GOT3 (cell line): Measurements from ENCODE around the gene RNF149.
"Not testable (repeated sequence)": the region's sequence is repeated elsewhere in the genome, so short reads cannot be mapped to it uniquely, and the experiment has no call there.

Source experiments
- DNase-seq: peaks from one replicate; lab custom pipeline; 2025; ENCODE audit warnings: mixed read lengths; lab: John Stamatoyannopoulos, UW

Gene RNF149, protein sequence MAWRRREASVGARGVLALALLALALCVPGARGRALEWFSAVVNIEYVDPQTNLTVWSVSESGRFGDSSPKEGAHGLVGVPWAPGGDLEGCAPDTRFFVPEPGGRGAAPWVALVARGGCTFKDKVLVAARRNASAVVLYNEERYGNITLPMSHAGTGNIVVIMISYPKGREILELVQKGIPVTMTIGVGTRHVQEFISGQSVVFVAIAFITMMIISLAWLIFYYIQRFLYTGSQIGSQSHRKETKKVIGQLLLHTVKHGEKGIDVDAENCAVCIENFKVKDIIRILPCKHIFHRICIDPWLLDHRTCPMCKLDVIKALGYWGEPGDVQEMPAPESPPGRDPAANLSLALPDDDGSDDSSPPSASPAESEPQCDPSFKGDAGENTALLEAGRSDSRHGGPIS

DNA sequence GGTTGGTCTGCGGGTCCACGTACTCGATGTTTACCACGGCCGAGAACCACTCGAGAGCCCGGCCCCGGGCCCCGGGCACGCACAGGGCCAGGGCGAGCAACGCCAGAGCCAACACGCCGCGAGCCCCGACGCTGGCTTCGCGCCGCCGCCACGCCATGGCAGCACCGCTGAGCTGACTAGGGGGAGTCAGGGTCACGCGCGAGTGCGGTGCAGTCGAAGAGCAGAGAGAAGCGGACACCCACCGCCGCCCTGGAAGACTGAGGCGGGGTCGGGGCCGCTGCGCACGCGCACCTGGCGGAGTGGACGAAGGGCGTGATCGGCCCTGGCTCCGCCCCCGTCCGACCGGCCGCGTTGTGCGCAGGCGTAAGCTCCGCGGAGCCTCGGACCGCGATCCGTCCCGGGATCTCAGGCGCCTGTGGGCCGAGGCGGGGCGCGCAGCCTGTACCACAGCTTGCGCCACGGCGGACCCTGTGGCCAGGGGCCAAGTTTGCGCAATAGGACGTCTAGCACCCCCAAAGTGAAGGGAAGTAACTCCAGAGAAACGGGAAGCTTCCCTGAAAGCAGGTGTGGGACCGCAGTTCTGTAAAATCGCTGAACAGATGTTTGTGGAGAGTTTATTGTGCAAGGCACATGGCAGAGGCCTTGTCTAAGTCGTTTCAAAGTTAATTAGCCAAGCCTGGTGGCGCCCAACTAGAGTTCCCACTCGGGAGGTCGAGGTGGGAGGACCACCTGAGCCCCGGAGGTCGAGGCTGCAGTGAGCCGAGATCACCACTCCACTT is at the start of gene RNF149:
Gene RNF149, minus strand, starts transcription at position 270 of the 779 bp plus-strand sequence. Its CDS starts 113 bp downstream, at position 157.
- peak; percentile 72 for DNase-seq

DNA sequence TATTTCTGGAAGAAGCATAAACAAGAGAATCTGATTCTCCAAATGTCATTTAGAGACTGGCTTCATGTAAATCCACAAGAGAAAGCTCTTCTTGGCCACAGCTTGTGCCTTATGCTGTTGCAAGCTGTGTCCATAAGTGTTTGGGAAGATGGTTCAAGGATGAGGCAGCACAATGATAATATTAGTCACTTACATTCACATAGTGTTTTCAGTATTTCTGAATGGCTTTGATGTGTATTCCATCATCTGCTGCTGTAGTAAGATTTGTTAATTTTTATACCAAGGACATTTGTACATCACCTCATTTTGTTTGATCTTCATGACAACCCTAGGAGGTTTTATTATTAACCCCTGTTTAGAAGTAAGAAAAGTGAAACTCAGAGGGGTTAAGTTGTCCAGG is 48.9 kb upstream of the RNF149 start:
- DNase-seq = no peak

DNA sequence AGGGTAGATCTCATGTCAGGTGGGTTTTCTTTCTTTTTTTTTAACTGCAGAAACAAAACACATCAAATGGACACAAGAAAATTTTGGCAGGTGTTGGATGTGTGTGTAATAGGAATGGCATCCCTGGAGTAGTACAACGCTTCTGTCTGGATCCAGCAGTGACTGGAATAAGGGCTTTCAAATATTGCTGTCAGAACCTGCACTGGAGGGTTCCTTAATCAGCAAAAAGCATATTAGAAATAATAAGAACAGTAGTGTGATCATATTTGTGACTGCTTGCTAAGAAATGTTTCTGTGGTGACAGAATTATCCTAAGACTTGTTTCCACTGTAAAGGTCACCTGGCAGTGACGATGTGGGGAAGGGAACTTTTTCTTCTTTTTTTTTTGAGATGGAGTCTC is 48.0 kb upstream of the RNF149 start:
- no peak for DNase-seq

DNA sequence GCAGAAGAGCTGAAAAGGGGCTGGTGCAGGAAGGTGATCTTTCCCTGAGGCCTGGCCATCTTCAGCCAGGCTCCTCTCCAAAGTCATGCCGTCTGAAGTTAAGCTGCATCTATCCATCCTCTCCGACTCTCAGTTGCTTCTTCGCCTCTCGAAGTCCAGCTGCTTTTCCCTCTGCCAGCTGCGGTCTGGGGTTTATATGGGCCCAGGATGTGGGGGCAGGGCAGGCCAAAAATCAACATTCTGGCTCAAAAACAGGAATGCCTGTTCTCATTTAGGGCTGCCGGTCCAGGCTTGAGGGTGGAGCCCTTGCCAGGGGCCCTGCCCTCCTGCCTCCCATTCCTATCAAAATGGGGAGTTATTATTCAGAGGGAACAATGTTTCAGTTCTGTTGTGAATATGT is 47.6 kb upstream of the RNF149 start:
- DNase-seq = no peak

DNA sequence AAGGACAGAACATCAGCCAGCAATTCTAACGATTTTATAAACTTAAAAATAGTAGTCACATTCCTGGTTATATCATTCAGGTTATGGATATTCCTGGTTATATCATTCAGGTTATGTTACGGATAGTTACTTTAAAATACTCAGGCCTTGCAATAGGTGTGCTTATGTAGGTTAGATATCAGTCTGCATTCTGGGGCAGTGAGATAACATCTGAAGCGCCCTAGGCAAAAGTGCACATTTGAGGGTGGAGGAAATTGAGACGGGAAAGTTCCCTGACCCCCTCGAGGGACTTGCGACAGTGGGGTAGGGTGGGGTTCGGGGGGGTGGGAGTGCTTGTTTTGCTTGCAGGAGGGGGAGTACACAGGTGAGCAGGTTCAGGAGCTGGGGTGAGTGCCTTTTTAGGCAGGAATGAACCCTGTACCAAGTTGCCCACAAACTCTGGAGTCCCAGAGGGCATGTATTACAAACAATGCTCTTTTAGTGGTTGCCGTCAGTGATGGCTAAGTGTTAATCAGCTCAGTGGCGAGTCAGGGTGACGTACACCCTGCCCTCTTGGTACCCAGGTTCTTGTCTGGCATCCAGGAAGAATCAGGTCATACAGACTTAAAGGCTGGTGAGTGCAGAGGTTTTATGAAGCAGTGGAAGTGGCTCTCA is 47.0 kb upstream of the RNF149 start:
- no peak for DNase-seq

DNA sequence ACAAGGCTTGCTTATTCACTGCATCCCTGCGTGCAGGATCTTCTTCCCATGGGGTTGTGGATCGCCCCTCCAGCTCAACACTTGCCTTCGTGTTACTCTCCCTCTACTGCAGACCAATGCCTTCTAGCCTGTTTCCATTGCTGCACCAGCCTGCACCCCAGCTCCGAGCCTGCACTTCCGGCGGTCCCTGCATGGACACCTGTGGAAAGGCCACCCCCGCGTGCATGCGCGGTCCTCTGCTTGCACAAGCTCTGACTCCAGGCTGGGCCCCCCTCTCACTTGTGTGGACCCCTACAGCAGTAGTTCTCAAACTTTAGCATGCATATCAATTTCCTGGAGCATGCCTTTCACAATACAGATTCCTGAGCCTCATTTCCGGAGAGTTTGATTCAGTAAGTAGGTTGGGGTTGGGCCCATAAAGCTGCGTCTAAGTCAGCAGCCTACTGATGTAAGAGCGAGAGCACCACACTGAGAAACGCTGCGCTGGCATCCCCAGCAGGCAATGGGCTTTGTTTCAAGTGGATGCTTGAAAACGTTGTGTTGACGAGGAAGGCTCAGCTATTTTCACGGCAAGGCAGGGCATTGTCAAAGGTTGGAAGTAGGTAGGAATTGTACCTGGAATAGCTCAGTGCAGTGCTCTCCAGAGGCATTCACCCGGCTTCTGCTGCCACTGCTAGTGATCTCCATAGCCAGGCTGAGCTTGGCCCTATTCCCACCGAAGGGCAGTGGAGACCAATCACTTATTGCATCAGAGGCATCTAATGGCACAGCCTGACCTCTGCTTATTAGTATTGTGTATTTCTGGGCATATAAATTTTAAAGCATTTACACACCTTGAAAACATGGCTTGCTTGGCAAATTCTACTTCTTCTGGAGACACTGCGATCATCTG is 46.2 kb upstream of the RNF149 start:
- DNase-seq = no peak

DNA sequence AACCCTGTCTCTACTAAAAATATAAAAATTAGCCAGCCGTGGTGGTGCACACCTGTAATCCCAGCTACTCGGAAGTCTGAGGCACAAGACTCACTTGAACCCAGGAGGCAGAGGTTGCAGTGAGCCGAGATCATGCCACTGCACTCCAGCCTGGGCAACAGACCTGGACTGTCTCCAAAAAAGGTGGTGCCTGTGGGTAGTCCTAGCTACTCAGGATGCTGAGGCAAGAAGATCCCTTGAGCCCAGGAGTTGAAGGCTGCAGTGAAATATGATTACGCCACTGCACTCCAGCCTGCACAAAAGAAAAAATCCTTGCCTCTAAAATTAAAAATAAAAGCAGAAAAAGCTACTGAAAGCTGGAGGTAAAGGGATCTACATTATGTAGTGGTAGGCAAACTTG is 44.1 kb upstream of the RNF149 start:
- DNase-seq = not testable (repeated sequence)

DNA sequence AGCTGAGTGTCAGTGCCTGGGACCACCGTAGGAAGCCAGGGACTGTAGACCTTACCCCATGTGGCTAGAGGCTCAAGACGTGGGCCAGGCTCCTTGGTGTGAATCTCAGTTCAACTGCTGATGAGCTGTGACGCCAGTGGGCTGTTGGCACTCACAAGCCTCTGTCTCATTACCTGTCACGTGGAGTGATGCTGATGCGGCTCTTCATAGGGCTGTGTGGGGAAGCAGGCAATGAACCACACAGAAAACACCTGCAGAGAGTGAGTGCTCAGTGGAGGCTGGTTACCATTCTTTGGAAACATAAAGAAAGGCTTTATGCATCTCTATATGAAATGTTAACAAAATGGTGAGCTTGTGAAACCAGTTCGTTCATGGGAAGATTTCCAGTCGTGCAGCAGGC is 42.7 kb upstream of the RNF149 start:
- DNase-seq = no peak

DNA sequence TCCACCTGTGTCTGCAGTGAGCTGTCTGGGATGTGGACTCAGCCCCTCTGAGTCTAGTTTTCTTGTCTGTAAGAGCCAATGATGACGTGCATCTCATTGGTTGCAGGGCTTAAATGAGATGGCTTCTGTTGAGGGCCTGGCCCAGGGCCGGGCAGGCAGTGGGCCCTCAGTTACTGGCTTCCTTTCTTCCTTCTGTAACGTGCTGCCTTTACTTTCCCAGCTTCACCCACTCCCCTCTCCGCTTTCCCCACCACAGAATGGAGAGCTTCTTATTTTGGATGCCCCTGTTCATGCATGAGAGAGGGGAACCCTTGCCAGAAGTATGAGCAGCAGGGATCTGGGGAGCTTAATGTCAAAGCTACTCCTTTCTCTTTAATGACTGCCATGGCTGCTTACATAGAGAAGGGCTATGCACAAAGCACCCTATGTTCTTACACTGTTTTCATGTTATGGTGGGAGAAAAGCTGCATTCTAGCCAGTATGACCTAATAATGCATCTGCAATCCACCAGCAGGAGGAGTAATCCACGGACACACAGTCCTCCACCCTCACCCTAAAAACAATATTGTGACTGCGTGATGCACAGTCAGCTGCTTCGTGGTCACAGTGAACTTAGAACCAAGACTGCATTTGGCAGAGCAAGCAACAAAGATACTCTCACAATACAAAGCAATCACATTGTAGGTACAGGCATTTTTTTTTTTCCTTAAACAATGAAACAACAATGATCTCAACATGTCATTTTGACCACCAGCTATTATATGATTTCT is 41.6 kb upstream of the RNF149 start:
- no peak for DNase-seq

DNA sequence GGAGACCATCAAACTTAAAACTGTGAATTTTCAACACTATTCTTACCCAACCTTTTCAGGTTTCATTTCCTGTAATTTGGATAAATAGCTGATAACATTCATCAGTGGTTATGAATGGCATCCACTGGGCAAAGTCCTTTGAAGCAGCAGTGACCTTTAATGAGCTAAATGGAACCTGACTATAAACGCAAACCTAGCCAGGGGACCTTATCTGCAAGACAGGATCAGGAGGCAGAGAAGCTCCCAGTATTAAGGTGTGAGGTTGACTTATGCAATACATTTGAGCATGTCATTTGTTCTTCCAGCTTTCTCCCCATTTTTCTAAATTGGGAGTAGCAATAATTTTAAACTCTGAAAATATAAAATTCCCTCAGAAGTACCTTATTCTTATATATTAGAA is 40.4 kb upstream of the RNF149 start:
- no peak for DNase-seq

DNA sequence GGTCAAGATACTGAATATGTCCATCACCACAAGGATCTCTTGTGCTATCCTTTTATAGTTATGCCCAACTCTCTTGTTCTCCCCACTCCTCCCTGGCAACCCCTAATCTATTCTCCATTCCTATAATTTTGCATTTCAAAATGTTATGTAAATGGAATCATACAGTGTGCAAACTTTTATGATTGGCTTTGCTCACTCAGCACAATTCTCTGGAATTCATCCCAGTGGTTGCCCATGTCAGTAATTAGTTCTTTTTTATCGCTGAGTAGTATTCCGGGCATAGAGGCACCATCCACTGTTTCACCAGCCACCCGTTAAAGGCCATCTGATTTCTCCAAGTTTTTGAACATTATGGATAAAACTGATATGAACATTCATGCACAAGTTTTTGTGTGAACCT is 38.4 kb upstream of the RNF149 start:
- DNase-seq = no peak

DNA sequence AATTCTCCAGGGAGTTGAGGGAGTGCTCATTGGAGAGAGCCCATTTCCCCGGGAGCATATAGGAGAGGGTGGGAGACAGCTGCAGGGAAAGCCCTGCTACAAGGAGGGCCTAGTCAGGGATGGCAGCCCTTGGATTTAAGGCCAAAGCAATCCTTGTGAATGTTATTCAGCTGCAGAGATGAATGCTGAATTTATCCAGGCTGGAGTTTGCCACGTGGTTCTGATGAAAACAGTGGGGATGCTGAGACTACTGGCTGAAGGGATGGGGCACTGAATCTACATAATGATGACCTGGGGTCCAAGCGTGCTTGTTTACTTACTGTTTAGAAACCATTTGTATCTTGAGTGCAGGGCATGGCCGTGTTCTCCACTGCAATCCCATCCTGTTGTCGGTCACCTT is 35.6 kb upstream of the RNF149 start:
- no peak for DNase-seq

DNA sequence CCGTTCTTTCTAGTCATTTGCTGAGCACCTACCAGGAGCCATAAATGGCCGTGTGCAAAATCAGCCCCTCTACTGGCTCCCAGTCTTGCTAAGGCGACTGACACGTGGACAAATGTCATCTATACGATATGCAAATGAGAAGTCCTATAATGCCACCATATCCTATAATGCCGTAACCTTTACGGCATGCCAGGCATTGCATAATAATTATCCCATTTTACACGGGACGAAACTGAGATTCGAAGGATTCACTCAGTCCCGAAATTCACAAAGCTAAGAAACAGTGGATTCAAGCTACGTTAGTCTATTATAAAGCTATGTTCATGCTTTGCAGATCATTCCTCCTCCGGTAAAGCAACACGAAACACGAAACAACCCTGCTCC is 34.1 kb upstream of the RNF149 start:
- DNase-seq = no peak

DNA sequence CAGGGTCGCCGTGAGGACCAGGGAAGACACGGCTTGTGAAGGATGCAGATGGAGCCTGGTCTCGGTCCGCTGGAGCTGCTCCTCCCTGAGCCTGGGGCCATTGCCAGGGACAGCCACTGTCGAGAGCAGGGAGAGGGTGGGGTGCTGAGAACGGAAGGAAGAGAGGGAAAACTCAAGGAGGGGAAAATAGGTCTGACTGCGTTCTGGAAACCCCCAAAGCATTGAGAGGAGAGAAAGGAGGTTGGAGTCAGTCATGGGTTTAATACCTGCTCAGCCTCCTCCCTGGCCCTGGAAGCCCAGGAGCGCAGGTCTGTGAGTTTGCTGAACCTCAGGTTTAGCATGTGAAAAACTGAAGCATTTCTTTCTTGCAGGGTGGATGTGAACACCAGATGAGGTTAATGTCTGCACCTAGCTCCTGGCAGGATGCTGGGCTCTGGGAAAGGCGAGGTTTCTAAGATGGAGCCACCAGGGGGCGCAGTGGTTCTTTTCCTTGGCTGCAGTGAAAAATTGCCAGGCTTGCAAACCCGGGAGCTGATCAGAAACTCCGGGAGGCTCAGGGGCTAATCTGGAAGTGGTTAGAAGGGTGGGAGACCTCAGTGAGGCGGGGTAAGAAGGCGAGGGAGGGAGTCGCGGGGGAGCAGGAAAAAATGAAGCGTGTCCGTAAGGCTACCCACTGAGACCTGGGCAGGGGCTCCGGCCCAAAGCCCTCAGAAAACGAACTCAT is 33.6 kb upstream of the RNF149 start:
- peak; percentile 39 for DNase-seq

DNA sequence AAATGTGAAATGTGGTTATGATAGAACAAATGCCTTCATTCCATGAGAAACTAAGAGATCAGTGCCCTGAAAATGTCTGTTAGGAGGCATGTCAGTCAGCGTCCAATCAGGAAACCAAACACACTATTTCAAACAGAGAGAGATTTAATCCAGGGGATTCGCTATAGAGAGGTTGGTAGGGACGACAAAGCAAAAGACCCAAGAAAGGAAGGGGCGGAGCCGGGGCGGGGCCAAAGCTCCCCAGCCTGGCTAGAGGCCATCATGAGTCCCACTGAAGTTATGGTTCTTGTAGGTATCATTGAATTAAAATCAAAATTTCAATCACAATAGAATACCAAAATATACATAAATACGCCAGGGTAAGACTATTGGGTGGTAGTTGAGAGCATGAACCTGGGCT is 32.9 kb upstream of the RNF149 start:
- no peak for DNase-seq

DNA sequence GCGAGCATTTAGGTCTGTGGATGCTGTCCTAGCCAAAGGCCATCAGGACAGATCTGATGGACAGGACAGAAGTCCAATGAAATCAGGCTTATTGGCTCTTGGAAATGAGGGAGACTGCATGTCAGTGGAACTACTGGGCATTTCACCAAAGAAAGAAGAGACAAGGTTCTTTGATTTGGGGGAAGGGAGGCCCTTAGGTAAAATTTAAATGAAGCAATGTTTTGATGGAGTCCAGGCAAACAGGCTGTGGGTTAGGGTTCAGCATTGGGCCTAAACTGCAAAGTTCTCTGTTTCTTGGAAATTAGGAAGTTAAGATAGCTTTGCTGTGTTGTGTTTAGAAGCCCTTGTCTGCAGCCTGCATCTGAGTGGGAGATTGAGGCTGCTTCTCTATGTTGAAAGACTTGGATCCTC is 31.6 kb upstream of the RNF149 start:
- DNase-seq = no peak

DNA sequence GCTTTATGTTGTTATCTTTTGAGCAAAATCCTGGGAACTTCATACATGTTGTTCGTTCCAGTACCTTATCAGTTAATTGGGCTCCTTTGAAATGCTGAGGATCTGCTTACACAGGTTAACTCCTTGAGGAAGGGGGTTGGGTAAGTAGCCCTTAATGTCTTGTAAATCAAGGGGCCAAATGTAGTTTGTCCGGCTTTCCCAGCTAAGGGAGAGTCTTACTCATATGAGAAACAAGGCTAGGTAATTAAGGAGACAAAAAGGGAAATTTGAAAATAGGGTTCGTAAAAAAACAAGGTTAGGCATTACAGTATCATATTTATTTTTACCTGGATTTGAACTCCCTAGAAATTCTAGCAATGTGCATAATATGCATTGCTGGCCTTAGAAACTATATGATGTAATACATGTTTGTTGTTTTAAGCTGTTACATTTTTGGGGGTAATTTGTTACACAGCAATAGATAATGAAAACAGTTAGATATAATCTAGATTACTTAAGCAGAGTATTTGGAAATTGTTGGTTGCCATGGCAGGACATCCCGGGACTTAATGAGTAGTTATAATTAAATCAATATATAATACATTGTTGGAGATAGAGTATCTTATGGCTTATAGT is 30.9 kb upstream of the RNF149 start:
- no peak for DNase-seq

DNA sequence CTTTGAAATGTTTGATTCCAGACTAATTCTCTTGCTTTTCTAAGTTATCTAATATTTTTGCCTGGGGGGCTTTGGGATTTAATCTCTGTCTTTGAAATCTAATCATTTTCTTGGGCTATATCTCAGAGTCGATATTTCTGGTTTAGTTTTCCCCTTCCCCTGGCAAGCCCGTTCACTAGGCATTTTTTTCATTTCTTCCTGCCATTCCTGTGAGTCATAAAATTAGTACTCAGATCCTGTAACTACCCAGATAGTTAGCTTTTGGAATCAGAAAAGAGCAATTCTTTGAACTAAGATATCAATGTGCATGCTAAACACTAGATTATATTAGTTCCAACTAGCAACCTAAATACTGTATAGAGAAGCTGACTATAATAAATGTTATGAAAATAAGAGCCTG is 29.4 kb upstream of the RNF149 start:
- DNase-seq = no peak

DNA sequence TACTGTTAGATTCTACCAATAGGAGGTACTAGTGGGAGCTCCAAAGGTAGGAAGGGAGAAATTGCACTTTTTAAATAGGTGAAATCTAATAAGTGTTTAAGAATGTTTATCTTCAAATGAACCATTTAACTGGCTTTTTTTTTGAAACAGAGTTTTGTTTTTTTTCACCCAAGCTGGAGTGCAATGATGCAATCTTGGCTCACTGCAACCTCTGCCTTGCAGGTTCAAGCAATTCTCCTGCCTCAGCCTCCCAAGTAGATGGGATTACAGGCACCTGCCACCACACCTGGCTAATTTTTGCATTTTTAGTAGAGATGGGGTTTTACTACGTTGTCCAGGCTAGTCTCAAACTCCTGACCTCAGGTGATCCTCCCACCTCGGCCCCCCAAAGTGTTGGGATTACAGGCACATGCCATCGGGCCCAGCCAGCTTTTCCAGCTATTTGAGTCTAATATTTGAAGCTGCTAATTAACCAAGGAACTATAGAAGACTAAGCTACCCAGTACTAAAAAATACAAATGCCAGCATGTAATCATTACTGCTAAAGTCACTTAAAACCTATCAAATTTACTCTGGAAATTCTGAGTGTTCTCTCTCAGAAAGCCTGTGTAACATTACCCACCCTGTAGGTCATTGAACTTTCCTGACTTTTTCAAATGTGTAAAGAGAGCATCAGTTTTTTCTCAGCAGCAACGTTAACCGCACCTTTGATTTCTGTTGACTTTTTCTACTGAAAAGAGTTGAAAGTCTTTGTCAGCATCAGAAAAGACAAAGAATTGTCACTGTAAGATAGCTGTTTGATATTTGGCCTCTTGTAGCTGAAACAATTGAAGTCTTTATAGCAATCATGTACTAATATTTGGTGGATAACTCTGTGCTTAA is 24.6 kb upstream of the RNF149 start:
- DNase-seq = no peak
